Subcutaneous adipose tissue (tissue), 4 donors: ENCODE measurements around the gene TMOD3. TPM values are rescaled to one million over a fixed set of nuclear protein-coding genes. Genes with fewer than 3 reads are reported as not detected.

Source experiments
- CTCF ChIP-seq: fragments of 450-650 bp; IDR thresholded peaks from one replicate; pipeline ENCODE4 v1.5.1; 2016; ENCODE audit warnings: low read depth, mild to moderate bottlenecking, control low read depth, antibody characterized with exemption, moderate library complexity
- total RNA-seq, 4 donors: library from RNA; depleted of rRNA; stranded (reverse); fragments of >200 nt; gene quantifications; one replicate each; pipeline ENCODE4 v1.1.0, GENCODE V29; 2016

Gene TMOD3
- total RNA-seq, 4 donors from 2014 or later = 26.7 to 37.3 (median 30.2) TPM

GRCh38 chr15:51866751-51867150 lies 37.3 kb downstream of the TMOD3 start:
- no peak for TF ChIP-seq CTCF

- no peak for TF ChIP-seq CTCF
These were observed 39.6 kb downstream of the TMOD3 start for GRCh38 chr15:51869060-51869421.

GRCh38 chr15:51870774-51871173 lies 41.3 kb downstream of the TMOD3 start:
- TF ChIP-seq CTCF = no peak

GRCh38 chr15:51874751-51875644 lies 45.5 kb downstream of the TMOD3 start:
- no peak for TF ChIP-seq CTCF

- no peak for TF ChIP-seq CTCF
These were observed 46.7 kb downstream of the TMOD3 start for GRCh38 chr15:51876169-51876568.

GRCh38 chr15:51878446-51879386 lies 49.3 kb downstream of the TMOD3 start:
- no peak for TF ChIP-seq CTCF

- no peak for TF ChIP-seq CTCF
These were observed 50.1 kb downstream of the TMOD3 start for GRCh38 chr15:51879555-51879954.
